HG03460 (cell line): ENCODE measurements around the gene MORN1.

Experiments used
- ATAC-seq: cut with Tn5 transposase; IDR thresholded peaks from one replicate; pipeline ENCODE4 v1.9.1; 2021; ENCODE audit not compliant: unreplicated experiment

Gene MORN1

GRCh38 chr1:2353551-2354438 lies 37.6 kb downstream of the MORN1 start:
- no peak for ATAC-seq

GRCh38 chr1:2352897-2353550 lies 38.3 kb downstream of the MORN1 start:
- no peak for ATAC-seq

- ATAC-seq, result no peak
Observed at GRCh38 chr1:2352341-2352896, 38.9 kb downstream of the MORN1 start.

- ATAC-seq, result no peak
Observed at GRCh38 chr1:2351723-2352122, 39.6 kb downstream of the MORN1 start.

GRCh38 chr1:2350911-2351655 lies 40.3 kb downstream of the MORN1 start:
- no peak for ATAC-seq

- no peak for ATAC-seq
Observed at GRCh38 chr1:2350501-2350900, 40.9 kb downstream of the MORN1 start.

- no peak for ATAC-seq
Observed at GRCh38 chr1:2349806-2350205, 41.5 kb downstream of the MORN1 start.

GRCh38 chr1:2348346-2349325 lies 42.7 kb downstream of the MORN1 start:
- ATAC-seq, result no peak

- no peak for ATAC-seq
Observed at GRCh38 chr1:2347896-2348295, 43.5 kb downstream of the MORN1 start.

- no peak for ATAC-seq
Observed at GRCh38 chr1:2347409-2347785, 44.0 kb downstream of the MORN1 start.

GRCh38 chr1:2346691-2347408 lies 44.5 kb downstream of the MORN1 start:
- no peak for ATAC-seq

- ATAC-seq, result no peak
Observed at GRCh38 chr1:2345297-2346075, 45.9 kb downstream of the MORN1 start.

- no peak for ATAC-seq
Observed at GRCh38 chr1:2344744-2345296, 46.5 kb downstream of the MORN1 start.

GRCh38 chr1:2344121-2344681 lies 47.2 kb downstream of the MORN1 start:
- ATAC-seq, result no peak

GRCh38 chr1:2343023-2343935 lies 48.1 kb downstream of the MORN1 start:
- no peak for ATAC-seq

- no peak for ATAC-seq
Observed at GRCh38 chr1:2342384-2343022, 48.9 kb downstream of the MORN1 start.
